G401 (cell line): ENCODE data around the gene CDH4. TPM values are rescaled to one million over a fixed set of nuclear protein-coding genes. Genes with fewer than 3 reads are reported as not detected.

ENCODE experiments used
- DNase-seq: peaks from one replicate; pipeline ENCODE4 v3.0.0-alpha.2; 2015; ENCODE audit warnings: low spot score
- in situ Hi-C: cut with HindIII; loops from 2 replicates; pipeline ENCODE4 v1.10.0; 2016; ENCODE audit warnings: low sequenced_read_pairs, mixed read lengths
- total RNA-seq: library from RNA; depleted of rRNA; stranded (reverse); fragments of >200 nt; shearing (Covaris generic); gene quantifications from 2 replicates; pipeline ENCODE4 v1.2.3, GENCODE V29; 2014

The CDH4 gene
- total RNA-seq, 1 experiment from 2014 or later = 12.9 TPM

- DNase-seq = no peak
Measured at GRCh38 chr20:61744691-61745396, 492.8 kb downstream of the CDH4 start.

GRCh38 chr20:61745397-61746146, 493.5 kb downstream of the CDH4 start:
- DNase-seq = no peak
- in situ Hi-C loops = no loop called here

More at GRCh38 chr20:61744691-61745396, 492.8 kb downstream of the CDH4 start:
- in situ Hi-C loops = no loop called here

GRCh38 chr20:61746147-61746646, 494.1 kb downstream of the CDH4 start:
- no peak for DNase-seq
- in situ Hi-C loops = no loop called here

- no peak for DNase-seq
- in situ Hi-C loops = no loop called here
Measured at GRCh38 chr20:61746781-61747180, 494.7 kb downstream of the CDH4 start.

- DNase-seq = no peak
- in situ Hi-C loops = no loop called here
Measured at GRCh38 chr20:61748376-61748775, 496.3 kb downstream of the CDH4 start.

- in situ Hi-C loops = no loop called here
- DNase-seq = no peak
Measured at GRCh38 chr20:61749406-61750075, 497.5 kb downstream of the CDH4 start.

- in situ Hi-C loops = no loop called here
- no peak for DNase-seq
Measured at GRCh38 chr20:61750093-61750492, 498.0 kb downstream of the CDH4 start.

- in situ Hi-C loops = no loop called here
- DNase-seq = no peak
Measured at GRCh38 chr20:61752576-61752975, 500.5 kb downstream of the CDH4 start.

GRCh38 chr20:61753316-61753942, 501.4 kb downstream of the CDH4 start:
- in situ Hi-C loops = no loop called here
- DNase-seq = peak; percentile 2

- DNase-seq = no peak
- in situ Hi-C loops = no loop called here
Measured at GRCh38 chr20:61753987-61754956, 502.2 kb downstream of the CDH4 start.

- DNase-seq = no peak
- in situ Hi-C loops = no loop called here
Measured at GRCh38 chr20:61754976-61755778, 503.1 kb downstream of the CDH4 start.

GRCh38 chr20:61755971-61756845, 504.1 kb downstream of the CDH4 start:
- DNase-seq = no peak
- in situ Hi-C loops = no loop called here

GRCh38 chr20:61756966-61757677, 505.1 kb downstream of the CDH4 start:
- no peak for DNase-seq
- in situ Hi-C loops = no loop called here

GRCh38 chr20:61757678-61758563, 505.9 kb downstream of the CDH4 start:
- no peak for DNase-seq
- in situ Hi-C loops = no loop called here

- in situ Hi-C loops = no loop called here
Measured at GRCh38 chr20:61758564-61759200, 506.6 kb downstream of the CDH4 start.

More at GRCh38 chr20:61758564-61759200, 506.6 kb downstream of the CDH4 start:
- DNase-seq = no peak
